ENCODE measurements around the gene S1PR3. TPM values are rescaled to one million over a fixed set of nuclear protein-coding genes. Genes with fewer than 3 reads are reported as not detected.

The S1PR3 gene
- polyA plus RNA-seq, 4 donors, result 0.22 to 6.1 (median 3.3) TPM

GRCh38 chr9:88949961-88950340 is 41.3 kb upstream of the S1PR3 start:
- Histone ChIP-seq H3K4me1 (ENCODE audit: control insufficient read depth in 3 of 3, insufficient read depth in 2 of 3, low read depth in 1 of 3, low read length in 2 of 3) (peaks cover 8 to 26% (median 12%) of the 10 kb centered on the region in 3 donors), H3K4me3 (ENCODE audit: low read depth in 1 of 3, low read length in 3 of 3) (no peak overlapping the region), H3K27me3 (ENCODE audit: control insufficient read depth in 3 of 3, insufficient read depth in 3 of 3, low read length in 3 of 3) (no peaks in the 10 kb centered on the region), H3K27ac (ENCODE audit: low read depth in 1 of 3, low read length in 2 of 3) (peak overlapping the region in 2 of 3 donors; percentile 9 to 25), H3K9me3 (ENCODE audit: control insufficient read depth in 2 of 2, insufficient read depth in 1 of 2, low read depth in 1 of 2, low read length in 1 of 2) (peaks cover 0 to 6% of the 10 kb centered on the region in 2 donors), H3K36me3 (ENCODE audit: control insufficient read depth in 3 of 3, insufficient read depth in 2 of 3, low read depth in 1 of 3, low read length in 3 of 3) (no peaks in the 10 kb centered on the region)
- WGBS, 3 donors, result 13 to 23% (median 19%) methylated on average over 1 of the region's 1 CpG
- FAIRE-seq (no peak), DNase-seq (peak in 1 of 2 donors; percentile 13)

- Histone ChIP-seq H3K27me3 (ENCODE audit: control insufficient read depth in 3 of 3, insufficient read depth in 3 of 3, low read length in 3 of 3) (no peaks in the 10 kb centered on the region), H3K36me3 (ENCODE audit: control insufficient read depth in 3 of 3, insufficient read depth in 2 of 3, low read depth in 1 of 3, low read length in 3 of 3) (no peaks in the 10 kb centered on the region), H3K9me3 (ENCODE audit: control insufficient read depth in 2 of 2, insufficient read depth in 1 of 2, low read depth in 1 of 2, low read length in 1 of 2) (peaks cover 0 to 6% of the 10 kb centered on the region in 2 donors), H3K4me1 (ENCODE audit: control insufficient read depth in 3 of 3, insufficient read depth in 2 of 3, low read depth in 1 of 3, low read length in 2 of 3) (peaks cover 8 to 26% (median 12%) of the 10 kb centered on the region in 3 donors), H3K4me3 (ENCODE audit: low read depth in 1 of 3, low read length in 3 of 3) (no peak overlapping the region), H3K27ac (ENCODE audit: low read depth in 1 of 3, low read length in 2 of 3) (peak overlapping the region in 1 of 3 donors; percentile 25)
- 59 to 67% (median 65%) methylated on average over 10 of the region's 10 CpGs for WGBS, 3 donors
- FAIRE-seq, result no peak
- no peak for DNase-seq
Observed at GRCh38 chr9:88950341-88951154, 40.7 kb upstream of the S1PR3 start.

- 81 to 96% (median 88%) methylated on average over 1 of the region's 1 CpG for WGBS, 3 donors
- H3K27me3 ChIP-seq (ENCODE audit: control insufficient read depth in 3 of 3, insufficient read depth in 3 of 3, low read length in 3 of 3), result no peaks in the 10 kb centered on the region
- no peaks in the 10 kb centered on the region for H3K36me3 ChIP-seq (ENCODE audit: control insufficient read depth in 3 of 3, insufficient read depth in 2 of 3, low read depth in 1 of 3, low read length in 3 of 3)
- FAIRE-seq (no peak), DNase-seq (no peak)
- H3K27ac ChIP-seq (ENCODE audit: low read depth in 1 of 3, low read length in 2 of 3), result no peak overlapping the region
- H3K4me1 ChIP-seq (ENCODE audit: control insufficient read depth in 3 of 3, insufficient read depth in 2 of 3, low read depth in 1 of 3, low read length in 2 of 3), result peaks cover 8 to 26% (median 12%) of the 10 kb centered on the region in 3 donors
- H3K9me3 ChIP-seq (ENCODE audit: control insufficient read depth in 2 of 2, insufficient read depth in 1 of 2, low read depth in 1 of 2, low read length in 1 of 2), result peaks cover 0 to 6% of the 10 kb centered on the region in 2 donors
- H3K4me3 ChIP-seq (ENCODE audit: low read depth in 1 of 3, low read length in 3 of 3), result no peak overlapping the region
Observed at GRCh38 chr9:88951155-88951542, 40.1 kb upstream of the S1PR3 start.

GRCh38 chr9:88952086-88952615 is 39.1 kb upstream of the S1PR3 start:
- H3K4me1 ChIP-seq (ENCODE audit: control insufficient read depth in 3 of 3, insufficient read depth in 2 of 3, low read depth in 1 of 3, low read length in 2 of 3), result peaks cover 8 to 26% (median 12%) of the 10 kb centered on the region in 3 donors
- no peak overlapping the region for H3K4me3 ChIP-seq (ENCODE audit: low read depth in 1 of 3, low read length in 3 of 3)
- FAIRE-seq (no peak), DNase-seq (no peak)
- 85 to 97% (median 88%) methylated on average over 2 of the region's 2 CpGs for WGBS, 3 donors
- H3K9me3 ChIP-seq (ENCODE audit: control insufficient read depth in 2 of 2, insufficient read depth in 1 of 2, low read depth in 1 of 2, low read length in 1 of 2), result peaks cover 0 to 6% of the 10 kb centered on the region in 2 donors
- H3K27ac ChIP-seq (ENCODE audit: low read depth in 1 of 3, low read length in 2 of 3), result no peak overlapping the region
- H3K27me3 ChIP-seq (ENCODE audit: control insufficient read depth in 3 of 3, insufficient read depth in 3 of 3, low read length in 3 of 3), result no peaks in the 10 kb centered on the region
- H3K36me3 ChIP-seq (ENCODE audit: control insufficient read depth in 3 of 3, insufficient read depth in 2 of 3, low read depth in 1 of 3, low read length in 3 of 3), result no peaks in the 10 kb centered on the region

- Histone ChIP-seq H3K27ac (ENCODE audit: low read depth in 1 of 3, low read length in 2 of 3) (no peak overlapping the region), H3K4me3 (ENCODE audit: low read depth in 1 of 3, low read length in 3 of 3) (no peak overlapping the region), H3K4me1 (ENCODE audit: control insufficient read depth in 3 of 3, insufficient read depth in 2 of 3, low read depth in 1 of 3, low read length in 2 of 3) (peaks cover 8 to 26% (median 12%) of the 10 kb centered on the region in 3 donors), H3K9me3 (ENCODE audit: control insufficient read depth in 2 of 2, insufficient read depth in 1 of 2, low read depth in 1 of 2, low read length in 1 of 2) (peaks cover 0 to 6% of the 10 kb centered on the region in 2 donors), H3K36me3 (ENCODE audit: control insufficient read depth in 3 of 3, insufficient read depth in 2 of 3, low read depth in 1 of 3, low read length in 3 of 3) (no peaks in the 10 kb centered on the region), H3K27me3 (ENCODE audit: control insufficient read depth in 3 of 3, insufficient read depth in 3 of 3, low read length in 3 of 3) (no peaks in the 10 kb centered on the region)
- DNase-seq (no peak), FAIRE-seq (no peak)
- WGBS, 3 donors, result 90 to 94% (median 90%) methylated on average over 4 of the region's 4 CpGs
Observed at GRCh38 chr9:88952976-88953375, 38.3 kb upstream of the S1PR3 start.

GRCh38 chr9:88953381-88954029 is 37.8 kb upstream of the S1PR3 start:
- whole genome bisulfite sequencing, 3 donors, result 31 to 50% (median 44%) methylated on average over 6 of the region's 6 CpGs
- H3K27ac ChIP-seq (ENCODE audit: low read depth in 1 of 3, low read length in 2 of 3), result peak overlapping the region in 1 of 3 donors; percentile 63

GRCh38 chr9:88954066-88954465 is 37.2 kb upstream of the S1PR3 start:
- Histone ChIP-seq H3K36me3 (ENCODE audit: control insufficient read depth in 3 of 3, insufficient read depth in 2 of 3, low read depth in 1 of 3, low read length in 3 of 3) (no peaks in the 10 kb centered on the region), H3K9me3 (ENCODE audit: control insufficient read depth in 2 of 2, insufficient read depth in 1 of 2, low read depth in 1 of 2, low read length in 1 of 2) (peaks cover 0 to 6% of the 10 kb centered on the region in 2 donors), H3K4me3 (ENCODE audit: low read depth in 1 of 3, low read length in 3 of 3) (no peak overlapping the region), H3K27me3 (ENCODE audit: control insufficient read depth in 3 of 3, insufficient read depth in 3 of 3, low read length in 3 of 3) (no peaks in the 10 kb centered on the region), H3K27ac (ENCODE audit: low read depth in 1 of 3, low read length in 2 of 3) (no peak overlapping the region), H3K4me1 (ENCODE audit: control insufficient read depth in 3 of 3, insufficient read depth in 2 of 3, low read depth in 1 of 3, low read length in 2 of 3) (peaks cover 8 to 22% (median 12%) of the 10 kb centered on the region in 3 donors)
- FAIRE-seq, result no peak
- 43 to 63% (median 57%) methylated on average over 2 of the region's 2 CpGs for WGBS, 3 donors
- DNase-seq, result no peak

More at GRCh38 chr9:88953381-88954029, 37.8 kb upstream of the S1PR3 start:
- FAIRE-seq (no peak), DNase-seq (peak in 1 of 2 donors; percentile 54)
- H3K27me3 ChIP-seq (ENCODE audit: control insufficient read depth in 3 of 3, insufficient read depth in 3 of 3, low read length in 3 of 3), result no peaks in the 10 kb centered on the region
- H3K9me3 ChIP-seq (ENCODE audit: control insufficient read depth in 2 of 2, insufficient read depth in 1 of 2, low read depth in 1 of 2, low read length in 1 of 2), result peaks cover 0 to 6% of the 10 kb centered on the region in 2 donors
- H3K4me3 ChIP-seq (ENCODE audit: low read depth in 1 of 3, low read length in 3 of 3), result no peak overlapping the region
- H3K36me3 ChIP-seq (ENCODE audit: control insufficient read depth in 3 of 3, insufficient read depth in 2 of 3, low read depth in 1 of 3, low read length in 3 of 3), result no peaks in the 10 kb centered on the region
- peaks cover 8 to 26% (median 12%) of the 10 kb centered on the region in 3 donors for H3K4me1 ChIP-seq (ENCODE audit: control insufficient read depth in 3 of 3, insufficient read depth in 2 of 3, low read depth in 1 of 3, low read length in 2 of 3)

- Histone ChIP-seq H3K36me3 (ENCODE audit: control insufficient read depth in 3 of 3, insufficient read depth in 2 of 3, low read depth in 1 of 3, low read length in 3 of 3) (no peaks in the 10 kb centered on the region), H3K27ac (ENCODE audit: low read depth in 1 of 3, low read length in 2 of 3) (no peak overlapping the region), H3K27me3 (ENCODE audit: control insufficient read depth in 3 of 3, insufficient read depth in 3 of 3, low read length in 3 of 3) (no peaks in the 10 kb centered on the region), H3K4me3 (ENCODE audit: low read depth in 1 of 3, low read length in 3 of 3) (no peak overlapping the region), H3K4me1 (ENCODE audit: control insufficient read depth in 3 of 3, insufficient read depth in 2 of 3, low read depth in 1 of 3, low read length in 2 of 3) (peaks cover 0 to 8% (median 0%) of the 10 kb centered on the region in 3 donors), H3K9me3 (ENCODE audit: control insufficient read depth in 2 of 2, insufficient read depth in 1 of 2, low read depth in 1 of 2, low read length in 1 of 2) (peaks cover 0 to 6% of the 10 kb centered on the region in 2 donors)
- no peak for DNase-seq
- 75 to 85% (median 81%) methylated on average over 3 of the region's 3 CpGs for WGBS, 3 donors
- FAIRE-seq, result no peak
Observed at GRCh38 chr9:88957526-88957925, 33.7 kb upstream of the S1PR3 start.

All from small intestine (tissue), 7 donors.